HepG2 (cell line): ENCODE results near the gene ZNF629. TPM values are rescaled to one million over a fixed set of nuclear protein-coding genes. Genes with fewer than 3 reads are reported as not detected.

Experiments used
- ARID2 ChIP-seq: sonication (generic); formaldehyde crosslinking; IDR thresholded peaks from 2 replicates; pipeline ENCODE4 v1.8.1; 2022; ENCODE audit warnings: mild to moderate bottlenecking, missing genetic modification reagents, borderline replicate concordance
- ATM ChIP-seq: fragments of 450-650 bp; IDR thresholded peaks from 2 replicates; pipeline ENCODE4 v1.7.1; 2017; ENCODE audit warnings: mild to moderate bottlenecking, borderline replicate concordance
- KAT7 ChIP-seq: IDR thresholded peaks from 2 replicates; pipeline ENCODE4 v1.6.1; 2018; ENCODE audit warnings: borderline replicate concordance, missing compliant biosample characterization
- KLF15 ChIP-seq: sonication (generic); formaldehyde crosslinking; IDR thresholded peaks from 2 replicates; pipeline ENCODE4 v1.8.1; 2023; ENCODE audit warnings: borderline replicate concordance, mild to moderate bottlenecking, inconsistent platforms, missing genetic modification reagents, mixed read lengths
- KLF9 ChIP-seq: IDR thresholded peaks from 2 replicates; pipeline ENCODE4 v1.6.1; 2016; ENCODE audit warnings: low read depth
- NONO ChIP-seq, 2 experiments: fragments of 450-650 bp in 1 of 2; sonication (generic) in 1 of 2; formaldehyde crosslinking in 1 of 2; IDR thresholded peaks in 1 of 2; conservative IDR thresholded peaks in 1 of 2; 2 replicates each; pipeline versions ENCODE4 v1.6.1 to v1.8.0; 2017 to 2022; ENCODE audit warnings: mild to moderate bottlenecking in 1 of 2, missing genetic modification reagents in 1 of 2, moderate library complexity in 1 of 2
- POLR2G ChIP-seq: fragments of 200-400 bp; formaldehyde crosslinking; IDR thresholded peaks from 2 replicates; pipeline ENCODE4 v1.6.1; 2018; ENCODE audit warnings: mild to moderate bottlenecking, low read depth, low read length, moderate library complexity
- RAD21 ChIP-seq: fragments of 450-650 bp; formaldehyde crosslinking; IDR thresholded peaks from 2 replicates; pipeline ENCODE4 v1.5.0; 2020; ENCODE audit warnings: mild to moderate bottlenecking
- RBM22 ChIP-seq: fragments of 200-400 bp; formaldehyde crosslinking; optimal IDR thresholded peaks from 2 replicates; pipeline ENCODE3; 2017; ENCODE audit warnings: mild to moderate bottlenecking, low read length, moderate library complexity
- SMARCE1 ChIP-seq: fragments of 450-650 bp; IDR thresholded peaks from 2 replicates; pipeline ENCODE4 v1.6.1; 2017; ENCODE audit warnings: borderline replicate concordance
- SP4 ChIP-seq: sonication (generic); formaldehyde crosslinking; IDR thresholded peaks from 2 replicates; pipeline ENCODE4 v1.8.1; 2023; ENCODE audit warnings: mild to moderate bottlenecking, missing genetic modification reagents
- TEAD2 ChIP-seq: sonication (generic); formaldehyde crosslinking; IDR thresholded peaks from 2 replicates; pipeline ENCODE4 v1.9.0; 2021; ENCODE audit warnings: missing genetic modification reagents
- ZBTB46 ChIP-seq: sonication (generic); formaldehyde crosslinking; IDR thresholded peaks from 2 replicates; pipeline ENCODE4 v1.4.0; 2020; ENCODE audit warnings: mild to moderate bottlenecking, missing genetic modification reagents, borderline replicate concordance
- ZC3H13 ChIP-seq: sonication (generic); formaldehyde crosslinking; IDR thresholded peaks from 2 replicates; pipeline ENCODE4 v1.8.1; 2023; ENCODE audit warnings: mild to moderate bottlenecking, missing genetic modification reagents, moderate library complexity
- ZNF441 ChIP-seq: sonication (generic); formaldehyde crosslinking; IDR thresholded peaks from 2 replicates; pipeline ENCODE4 v1.7.0; 2021; ENCODE audit warnings: missing genetic modification reagents, borderline replicate concordance
- ZNF484 ChIP-seq: sonication (generic); formaldehyde crosslinking; IDR thresholded peaks from 2 replicates; pipeline ENCODE4 v1.5.1; 2020; ENCODE audit warnings: mild to moderate bottlenecking, low read depth, missing genetic modification reagents, borderline replicate concordance
- ZNF501 ChIP-seq: sonication (generic); formaldehyde crosslinking; IDR thresholded peaks from 2 replicates; pipeline ENCODE4 v1.5.1; 2020; ENCODE audit warnings: mild to moderate bottlenecking, moderate library complexity, missing genetic modification reagents
- polyA plus RNA-seq, 8 experiments: library from polyadenylated mRNA; depleted of rRNA in 3 of 8; stranded (reverse) in 7 of 8; unstranded in 1 of 8; fragments of >200 nt; fragmentation: Illumina TruSeq in 4 of 8; extraction: Trizol in 4 of 8; gene quantifications; 2 replicates each; pipeline versions ENCODE4 v1.2.1 to v1.2.3, GENCODE V29; 2011 to 2016; ENCODE audit warnings: low read depth in 4 of 8, missing spikeins in 1 of 8, mixed read lengths in 1 of 8; ENCODE audit not compliant: insufficient read depth in 1 of 8
- total RNA-seq, 5 experiments: library from RNA; depleted of rRNA; stranded (reverse); fragments of >200 nt; fragmentation: Illumina TruSeq; extraction: Trizol; gene quantifications; 2 replicates each; pipeline ENCODE4 v1.2.3, GENCODE V29; 2016; ENCODE audit warnings: low read depth in 1 of 5
- TF ChIP-seq, protein P1 (sequence below): sonication (generic); formaldehyde crosslinking; IDR thresholded peaks from 2 replicates; pipeline ENCODE4 v1.8.0; 2022; ENCODE audit warnings: mild to moderate bottlenecking, missing genetic modification reagents; ENCODE audit not compliant: insufficient replicate concordance
- TF ChIP-seq, protein P2 (sequence below): sonication (generic); formaldehyde crosslinking; IDR thresholded peaks from 2 replicates; pipeline ENCODE4 v1.8.0; 2022; ENCODE audit warnings: missing genetic modification reagents, low read depth, mild to moderate bottlenecking, borderline replicate concordance

Gene ZNF629
- total and polyA plus RNA-seq, 2 of the 13 experiments (the other 11 are each of a cell fraction or from before 2014, with no cell fraction given) = 6.1 to 16.5 TPM

DNA sequence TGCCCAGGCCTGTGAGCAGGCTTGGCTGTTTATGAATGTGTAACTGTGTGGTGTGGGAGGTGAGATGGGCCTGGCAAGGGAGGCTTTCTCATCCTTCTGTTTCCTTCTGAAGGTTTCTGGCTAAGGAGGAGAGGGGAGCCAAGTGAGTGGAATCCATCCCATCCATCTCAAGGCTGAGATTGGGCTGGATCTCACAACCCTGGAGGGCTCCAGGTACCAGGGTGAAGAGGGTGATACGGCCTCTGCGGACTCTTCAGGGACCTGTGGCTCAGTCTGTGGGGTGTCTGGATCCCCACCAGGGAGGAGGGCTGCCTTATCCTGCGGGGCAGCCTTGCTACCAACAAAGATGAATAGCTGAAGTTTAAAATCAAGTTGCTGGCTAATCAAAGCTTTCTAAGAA is 7.0 kb downstream of the ZNF629 start (continued):
- no peak for TF ChIP-seq ZBTB46
- no peak for TF ChIP-seq SP4
- TF ChIP-seq ZNF441 (CRISPR knock-in tag) = no peak
- no peak for TF ChIP-seq ATM
- TF ChIP-seq, protein P1, sequence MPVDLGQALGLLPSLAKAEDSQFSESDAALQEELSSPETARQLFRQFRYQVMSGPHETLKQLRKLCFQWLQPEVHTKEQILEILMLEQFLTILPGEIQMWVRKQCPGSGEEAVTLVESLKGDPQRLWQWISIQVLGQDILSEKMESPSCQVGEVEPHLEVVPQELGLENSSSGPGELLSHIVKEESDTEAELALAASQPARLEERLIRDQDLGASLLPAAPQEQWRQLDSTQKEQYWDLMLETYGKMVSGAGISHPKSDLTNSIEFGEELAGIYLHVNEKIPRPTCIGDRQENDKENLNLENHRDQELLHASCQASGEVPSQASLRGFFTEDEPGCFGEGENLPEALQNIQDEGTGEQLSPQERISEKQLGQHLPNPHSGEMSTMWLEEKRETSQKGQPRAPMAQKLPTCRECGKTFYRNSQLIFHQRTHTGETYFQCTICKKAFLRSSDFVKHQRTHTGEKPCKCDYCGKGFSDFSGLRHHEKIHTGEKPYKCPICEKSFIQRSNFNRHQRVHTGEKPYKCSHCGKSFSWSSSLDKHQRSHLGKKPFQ (CRISPR knock-in tag) = no peak
- TF ChIP-seq ZC3H13 = peak; percentile 86
- peak; percentile 30 for TF ChIP-seq POLR2G
- no peak for TF ChIP-seq KLF15 (CRISPR knock-in tag)
- peak; percentile 52 for TF ChIP-seq RBM22
- TF ChIP-seq NONO (IDR thresholded peaks at IDR 0.05) = no peak
- peak; percentile 50; the same call in 1 of the 2 replicates for TF ChIP-seq NONO (CRISPR knock-in tag; conservative IDR thresholded peaks at IDR 0.05)
- TF ChIP-seq ZNF501 = peak; percentile 55; the same call in 1 of the 2 replicates
- no peak for TF ChIP-seq TEAD2 (CRISPR knock-in tag)
- TF ChIP-seq SMARCE1 = no peak
- TF ChIP-seq ARID2 (CRISPR knock-in tag) = no peak
- TF ChIP-seq ZNF484 (CRISPR knock-in tag) = no peak
- no peak for TF ChIP-seq RAD21 (CRISPR knock-in tag)
- 0 out of 2 replicates have a peak, but pooled peaks have one; percentile 4 for TF ChIP-seq KAT7 (CRISPR knock-in tag)
- TF ChIP-seq, protein P2, sequence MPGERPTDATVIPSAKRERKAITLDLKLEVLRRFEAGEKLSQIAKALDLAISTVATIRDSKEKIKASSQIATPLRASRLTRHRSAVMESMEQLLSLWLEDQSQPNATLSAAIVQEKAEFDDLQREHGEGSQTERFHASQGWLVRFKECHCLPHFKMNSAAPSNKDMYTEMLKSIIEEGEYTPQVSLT (CRISPR knock-in tag) = no peak
- TF ChIP-seq KLF9 (CRISPR knock-in tag) = no peak
- TF ChIP-seq, all 625 proteins: peak for 6
